GM23248 (cell line): ENCODE results near the gene NPB. TPM values are rescaled to one million over a fixed set of nuclear protein-coding genes. Genes with fewer than 3 reads are reported as not detected.
A peak's percentile ranks its signal among the peaks of the same experiment; 100 is the strongest.

Source experiments
- DNase-seq: peaks from one replicate; pipeline ENCODE4 v3.0.0-alpha.2; 2015
- H2AFZ ChIP-seq: fragments of 200-600 bp; sonication (generic); 2 replicates; pipeline ENCODE4 v1.6.1; 2016; ENCODE audit warnings: antibody characterized with exemption
- H3F3A ChIP-seq: fragments of 200-600 bp; sonication (generic); 2 replicates; pipeline ENCODE4 v1.6.1; 2016; ENCODE audit warnings: mild to moderate bottlenecking, antibody characterized with exemption, mixed run types; ENCODE audit not compliant: insufficient read depth
- H3K27ac ChIP-seq: fragments of 200-600 bp; sonication (generic); 2 replicates; pipeline ENCODE4 v1.5.1; 2016; ENCODE audit warnings: mild to moderate bottlenecking
- H3K27me3 ChIP-seq: fragments of 200-600 bp; sonication (generic); replicated peaks from 2 replicates; pipeline ENCODE4 v1.6.1; 2016; ENCODE audit warnings: mild to moderate bottlenecking; ENCODE audit not compliant: insufficient read depth
- H3K36me3 ChIP-seq: fragments of 200-600 bp; sonication (generic); 2 replicates; pipeline ENCODE4 v1.6.1; 2016; ENCODE audit warnings: low read depth, mild to moderate bottlenecking
- H3K4me1 ChIP-seq: fragments of 200-600 bp; sonication (generic); 2 replicates; pipeline ENCODE4 v1.6.1; 2016; ENCODE audit warnings: mild to moderate bottlenecking; ENCODE audit not compliant: insufficient read depth
- H3K4me2 ChIP-seq: fragments of 200-600 bp; sonication (generic); one replicate; pipeline ENCODE4 v1.6.1; 2016; ENCODE audit warnings: mild to moderate bottlenecking; ENCODE audit not compliant: unreplicated experiment
- H3K4me3 ChIP-seq: fragments of 200-600 bp; sonication (generic); 2 replicates; pipeline ENCODE4 v1.5.1; 2016; ENCODE audit warnings: mild to moderate bottlenecking
- H3K79me2 ChIP-seq: fragments of 200-600 bp; sonication (generic); 2 replicates; pipeline ENCODE4 v1.6.1; 2016; ENCODE audit warnings: mild to moderate bottlenecking; ENCODE audit not compliant: insufficient read depth
- H3K9ac ChIP-seq: fragments of 200-600 bp; sonication (generic); 2 replicates; pipeline ENCODE4 v1.6.1; 2016; ENCODE audit warnings: mild to moderate bottlenecking
- H3K9me2 ChIP-seq: fragments of 200-600 bp; sonication (generic); 2 replicates; pipeline ENCODE4 v1.6.1; 2016; ENCODE audit warnings: mixed run types, mild to moderate bottlenecking, moderate library complexity; ENCODE audit not compliant: insufficient read depth
- H3K9me3 ChIP-seq: fragments of 200-600 bp; sonication (generic); one replicate; pipeline ENCODE4 v1.6.1; 2017; ENCODE audit warnings: low read depth
- H4K20me1 ChIP-seq: fragments of 200-600 bp; sonication (generic); 2 replicates; pipeline ENCODE4 v1.6.0; 2016; ENCODE audit not compliant: insufficient read depth
- EZH2 ChIP-seq: fragments of 200-600 bp; sonication (generic); IDR thresholded peaks from 2 replicates; pipeline ENCODE4 v1.6.1; 2018; ENCODE audit warnings: antibody characterized with exemption, mild to moderate bottlenecking; ENCODE audit not compliant: insufficient read depth, poor library complexity, severe bottlenecking
- EZH2phosphoT487 ChIP-seq: fragments of 200-600 bp; sonication (generic); IDR thresholded peaks from 2 replicates; pipeline ENCODE4 v1.6.1; 2018; ENCODE audit warnings: antibody characterized with exemption, moderate library complexity, mild to moderate bottlenecking, low read depth; ENCODE audit not compliant: insufficient read depth
- WGBS, 2 experiments: methylation state at CpG; one replicate each; pipeline ENCODE4 v1.1.6; 2015 to 2017; ENCODE audit warnings: low lambda C conversion rate in 2 of 2, low coverage in 1 of 2; ENCODE audit errors: missing lambda C conversion rate in 2 of 2; 5-methylcytosine and 5-hydroxymethylcytosine counted together
- in situ Hi-C: fragments of 300-500 bp; cut with MboI; formaldehyde crosslinking; loops from 2 replicates; pipeline ENCODE4 v1.15.0; 2020
- polyA plus RNA-seq: library from polyadenylated mRNA; unstranded; fragments of >200 nt; fragmentation: Nextera tagmentation; extraction: Ambion mirVana; gene quantifications from 2 replicates; pipeline ENCODE4 v1.2.1, GENCODE V29; 2016
- total RNA-seq: library from RNA; depleted of rRNA; stranded (reverse); fragments of >200 nt; shearing (Covaris generic); gene quantifications from 2 replicates; pipeline ENCODE4 v1.2.3, GENCODE V29; 2014

The NPB gene
- total and polyA plus RNA-seq, 2 experiments from 2014 or later, result 1.1 to 2.4 TPM

DNA sequence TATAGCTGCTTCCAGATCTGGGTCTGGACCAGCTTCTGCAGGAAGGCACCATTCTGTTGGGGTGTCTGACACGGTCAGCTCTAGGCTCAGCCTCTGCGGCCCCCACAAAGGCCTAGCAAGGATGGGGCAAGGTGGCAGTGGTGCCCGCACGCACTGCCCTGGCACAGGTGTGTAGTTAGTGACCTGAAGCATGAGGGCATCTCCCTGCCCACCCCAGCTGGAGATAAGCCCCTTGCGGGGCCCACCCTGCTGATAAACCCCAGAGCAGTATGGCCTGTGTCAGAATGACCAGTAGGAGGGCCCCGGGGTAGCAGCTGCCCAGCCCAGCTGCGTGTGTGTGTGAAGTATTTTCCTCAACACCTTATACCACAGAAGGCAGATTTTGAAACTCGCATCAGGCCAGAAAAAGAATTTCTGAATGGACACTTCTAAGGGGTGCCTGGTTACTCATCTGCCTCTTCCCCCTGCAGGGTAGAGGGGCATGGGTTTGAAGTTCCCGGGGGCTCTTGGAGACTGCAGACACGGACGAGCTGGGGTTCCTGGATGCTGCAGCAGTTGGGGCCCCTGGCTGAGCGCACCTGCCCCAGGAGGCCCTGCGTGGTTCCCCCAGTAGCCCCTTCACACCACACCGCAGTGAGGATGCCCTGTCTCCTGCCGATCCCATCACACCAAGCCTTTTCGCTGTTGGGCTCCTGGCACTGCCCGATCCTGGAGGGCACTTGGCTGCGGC, 35.4 kb upstream of the NPB start:
- H2AFZ ChIP-seq, result no peak overlapping the region
- no peak overlapping the region for H3K4me2 ChIP-seq
- H3K4me1 ChIP-seq, result peaks cover 21% of the 10 kb centered on the region
- in situ Hi-C loops, result no loop called here
- 73 to 74% methylated on average over 16 to 18 of the region's 18 CpGs for WGBS, 2 experiments
- DNase-seq, result peak; percentile 45
- H3K4me3 ChIP-seq, result no peak overlapping the region
- no peaks in the 10 kb centered on the region for H3K27me3 ChIP-seq
- H3K27ac ChIP-seq, result peak overlapping the region; percentile 90
- peaks cover 43% of the 10 kb centered on the region for H3F3A ChIP-seq
- H3K9ac ChIP-seq, result peak overlapping the region; percentile 44
- H3K9me2 ChIP-seq, result no peaks in the 10 kb centered on the region
- peaks cover 68% of the 10 kb centered on the region for H3K79me2 ChIP-seq
- TF ChIP-seq EZH2phosphoT487, result no peak
- no peak for TF ChIP-seq EZH2
- H3K9me3 ChIP-seq, result no peaks in the 10 kb centered on the region
- H4K20me1 ChIP-seq, result no peaks in the 10 kb centered on the region
- no peaks in the 10 kb centered on the region for H3K36me3 ChIP-seq

DNA sequence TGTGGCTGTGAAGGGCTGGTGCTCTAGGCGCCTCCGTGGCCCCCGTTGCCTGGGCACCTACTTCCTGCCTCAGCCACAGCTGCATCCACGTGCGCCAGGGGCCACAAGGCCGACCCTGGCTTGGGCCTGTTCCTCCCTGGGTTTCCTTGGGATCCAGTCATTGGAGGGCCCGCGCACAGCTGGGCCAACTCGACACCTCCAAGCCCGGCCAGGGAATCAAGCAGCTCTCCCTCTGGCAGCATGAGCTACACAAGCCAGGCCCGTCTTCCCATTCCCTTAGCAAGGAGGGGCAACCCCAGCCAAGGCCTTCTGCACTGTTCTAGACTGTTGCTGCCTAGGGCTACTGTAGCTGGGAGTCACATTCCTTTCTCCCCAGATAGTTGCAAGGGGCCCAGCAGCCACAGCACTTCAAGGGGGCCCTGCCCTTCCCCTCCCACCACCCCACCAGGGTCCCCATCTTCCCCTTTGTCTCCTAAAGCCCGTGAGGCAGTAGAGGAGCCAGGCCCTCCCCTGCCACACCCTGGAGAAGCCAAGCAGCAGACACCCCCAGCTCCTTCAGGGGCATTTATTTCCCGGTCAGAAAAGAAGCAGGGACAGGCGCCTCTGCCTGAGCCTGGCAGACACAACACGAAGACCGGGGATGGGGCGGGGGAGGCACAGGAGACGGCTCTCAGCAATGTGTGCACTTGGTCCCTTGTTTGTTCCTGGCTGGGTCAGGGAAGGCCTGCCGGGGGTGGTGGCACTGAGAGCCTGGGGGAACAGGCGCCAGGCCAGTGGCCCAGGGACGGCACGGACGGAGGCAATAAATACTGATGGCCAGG, 34.7 kb upstream of the NPB start:
- DNase-seq, result peak; percentile 70
- no peaks in the 10 kb centered on the region for H3K9me3 ChIP-seq
- H3K4me1 ChIP-seq, result peaks cover 17% of the 10 kb centered on the region
- H3K9me2 ChIP-seq, result no peaks in the 10 kb centered on the region
- H3K36me3 ChIP-seq, result no peaks in the 10 kb centered on the region
- H3F3A ChIP-seq, result peaks cover 37% of the 10 kb centered on the region
- in situ Hi-C loops, result no loop called here
- no peak overlapping the region for H2AFZ ChIP-seq
- TF ChIP-seq EZH2phosphoT487 (no peak), EZH2 (no peak)
- H3K27me3 ChIP-seq, result no peaks in the 10 kb centered on the region
- no peak overlapping the region for H3K4me3 ChIP-seq
- no peak overlapping the region for H3K4me2 ChIP-seq
- H4K20me1 ChIP-seq, result no peaks in the 10 kb centered on the region
- H3K79me2 ChIP-seq, result peaks cover 68% of the 10 kb centered on the region
- 46 to 47% methylated on average over 20 to 23 of the region's 23 CpGs for WGBS, 2 experiments
- H3K9ac ChIP-seq, result peak overlapping the region; percentile 44
- H3K27ac ChIP-seq, result peak overlapping the region; percentile 90

DNA sequence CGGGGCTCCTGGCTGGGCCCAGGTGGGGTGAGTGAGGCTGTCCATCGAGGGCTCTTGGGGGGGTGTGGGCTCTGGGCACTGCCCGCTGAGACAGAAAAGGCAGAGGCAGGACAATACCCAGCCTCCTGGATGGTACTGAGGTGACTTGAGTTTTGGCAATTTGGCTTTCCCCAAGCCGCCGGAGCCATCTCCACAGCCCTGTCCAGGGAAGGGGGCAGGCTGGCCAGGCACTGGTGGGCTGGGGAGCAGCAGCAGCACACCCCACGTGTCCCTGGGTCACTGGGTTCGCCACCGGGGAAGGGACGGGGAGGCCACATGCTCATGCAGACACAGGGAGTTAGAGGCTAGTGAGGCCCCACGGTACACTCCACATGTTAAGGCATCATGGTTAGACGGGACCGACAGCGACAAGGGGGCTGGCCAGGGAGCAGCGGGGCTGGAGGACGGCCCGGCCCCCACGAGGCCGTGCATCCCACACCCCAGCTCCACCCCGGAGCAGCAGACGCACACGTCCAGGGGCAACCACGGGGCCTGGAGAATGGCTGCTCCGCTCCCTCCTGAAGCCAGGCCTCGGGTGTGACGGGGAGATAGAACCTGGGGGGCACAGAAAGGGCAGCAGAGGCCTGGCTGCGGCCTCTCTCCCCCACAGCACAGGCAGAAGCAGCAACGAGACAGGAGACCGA, 33.9 kb upstream of the NPB start:
- H3K9me3 ChIP-seq, result no peaks in the 10 kb centered on the region
- H3K4me2 ChIP-seq, result no peak overlapping the region
- H2AFZ ChIP-seq, result no peak overlapping the region
- H3K36me3 ChIP-seq, result no peaks in the 10 kb centered on the region
- no peaks in the 10 kb centered on the region for H3K9me2 ChIP-seq
- in situ Hi-C loops, result no loop called here
- H4K20me1 ChIP-seq, result no peaks in the 10 kb centered on the region
- H3K79me2 ChIP-seq, result peaks cover 68% of the 10 kb centered on the region
- H3K9ac ChIP-seq, result peak overlapping the region; percentile 44
- no peak overlapping the region for H3K4me3 ChIP-seq
- peaks cover 35% of the 10 kb centered on the region for H3F3A ChIP-seq
- H3K27me3 ChIP-seq, result no peaks in the 10 kb centered on the region
- peak; percentile 33 for DNase-seq
- WGBS, 2 experiments, result 57 to 65% methylated on average over 23 to 24 of the region's 28 CpGs
- TF ChIP-seq EZH2phosphoT487, result no peak
- TF ChIP-seq EZH2, result no peak
- peaks cover 12% of the 10 kb centered on the region for H3K4me1 ChIP-seq
- H3K27ac ChIP-seq, result peak overlapping the region; percentile 90

DNA sequence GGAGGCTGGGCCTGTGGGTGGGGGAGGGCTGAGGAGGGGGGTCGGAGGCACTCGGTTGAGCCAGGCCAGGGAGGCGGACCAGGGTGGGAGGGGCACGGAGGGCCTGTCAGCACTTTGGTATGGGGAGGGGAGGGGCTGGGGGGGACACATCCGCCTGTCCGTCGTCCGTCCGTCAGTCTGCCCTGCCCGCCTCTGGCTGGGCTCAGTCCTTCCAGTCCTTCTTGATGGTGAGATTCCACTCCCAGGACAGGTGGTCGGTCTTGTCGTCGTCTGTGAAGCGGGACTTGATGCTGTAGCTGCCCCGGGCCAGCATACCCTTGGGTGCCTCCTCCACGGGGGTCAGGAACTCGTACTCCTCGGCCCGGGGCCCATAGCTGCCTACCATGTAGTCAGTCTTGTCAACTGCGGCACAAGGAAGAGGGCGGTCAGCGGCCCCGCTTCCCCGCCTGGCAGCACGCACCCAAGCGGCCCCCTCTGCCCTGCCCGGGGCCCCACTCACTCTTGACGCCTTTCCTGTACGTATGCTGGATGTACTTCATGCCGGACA, 33.3 kb upstream of the NPB start:
- H3K4me1 ChIP-seq, result peaks cover 6% of the 10 kb centered on the region
- H3K9me3 ChIP-seq, result no peaks in the 10 kb centered on the region
- peak; percentile 78 for DNase-seq
- peak overlapping the region; percentile 98; the same call in 1 of the 2 replicates for H3K9ac ChIP-seq
- H3K79me2 ChIP-seq, result peaks cover 68% of the 10 kb centered on the region
- in situ Hi-C loops, result no loop called here
- H3K4me2 ChIP-seq, result peak overlapping the region; percentile 95
- H3K27me3 ChIP-seq, result no peaks in the 10 kb centered on the region
- H3K27ac ChIP-seq, result peak overlapping the region; percentile 90
- no peak overlapping the region for H2AFZ ChIP-seq
- H4K20me1 ChIP-seq, result no peaks in the 10 kb centered on the region
- peaks cover 33% of the 10 kb centered on the region for H3F3A ChIP-seq
- peak overlapping the region; percentile 94 for H3K4me3 ChIP-seq
- TF ChIP-seq EZH2phosphoT487, result no peak
- TF ChIP-seq EZH2, result no peak
- no peaks in the 10 kb centered on the region for H3K9me2 ChIP-seq
- no peaks in the 10 kb centered on the region for H3K36me3 ChIP-seq
- 55 to 77% methylated on average over 17 to 30 of the region's 30 CpGs for WGBS, 2 experiments
